ENCODE results near the gene CATSPER1.

- TF ChIP-seq SP1 (IDR thresholded peaks at IDR 0.05; ENCODE audit: low read depth, low read length) (no peak), KDM4A (IDR thresholded peaks at IDR 0.05; ENCODE audit: low read depth, low read length, severe bottlenecking) (no peak), CBX8 (IDR thresholded peaks at IDR 0.05; ENCODE audit: borderline replicate concordance, low read depth, low read length) (no peak), POLR2A (IDR thresholded peaks at IDR 0.05; ENCODE audit: control extremely low read depth in 1 of 2, low read depth in 2 of 2, low read length in 2 of 2) (no peak), CTCF (IDR thresholded peaks at IDR 0.05; ENCODE audit: control extremely low read depth in 1 of 3, insufficient read depth in 1 of 3, low read depth in 1 of 3, low read length in 3 of 3) (no peak), BRCA1 (IDR thresholded peaks at IDR 0.05; ENCODE audit: low read depth, low read length) (no peak), ATF3 (IDR thresholded peaks at IDR 0.05; ENCODE audit: insufficient read depth, low read depth, low read length) (no peak), NANOG (IDR thresholded peaks at IDR 0.05; ENCODE audit: insufficient read depth, low read depth, low read length, poor library complexity, severe bottlenecking) (no peak), SIN3A (conservative IDR thresholded peaks at IDR 0.05 in 1 of 2, IDR thresholded peaks at IDR 0.05 in 1 of 2; ENCODE audit: low read depth in 1 of 2, low read length in 2 of 2) (no peak), EP300 (IDR thresholded peaks at IDR 0.05; ENCODE audit: borderline replicate concordance in 1 of 2, low read depth in 2 of 2, low read length in 2 of 2) (no peak), GABPA (IDR thresholded peaks at IDR 0.05; ENCODE audit: borderline replicate concordance, insufficient read depth, low read length) (no peak), HDAC2 (IDR thresholded peaks at IDR 0.05; ENCODE audit: borderline replicate concordance in 1 of 2, low read depth in 2 of 2, low read length in 2 of 2) (no peak), EZH2 (IDR thresholded peaks at IDR 0.05; ENCODE audit: low read depth, low read length, severe bottlenecking) (no peak)
These were observed 11.3 kb downstream of the CATSPER1 start for GRCh38 chr11:66014804-66015453.
